ENCODE measurements around the gene PCGF1.

Gene PCGF1

GRCh38 chr2:74500578-74500946, 6.9 kb downstream of the PCGF1 start:
- H3K27me3 ChIP-seq (ENCODE audit: insufficient read depth, low read length), result peaks cover 25% of the 10 kb centered on the region; the same call in 1 of the 2 replicates
- no peak overlapping the region for H3K27ac ChIP-seq (ENCODE audit: low read depth, low read length, poor library complexity, severe bottlenecking)
- H3K36me3 ChIP-seq (ENCODE audit: insufficient read depth, low read length), result peaks cover 11% of the 10 kb centered on the region
- no peaks in the 10 kb centered on the region for H3F3A ChIP-seq (ENCODE audit: insufficient read depth, low read length)
- H3K79me2 ChIP-seq (ENCODE audit: insufficient read depth, low read length), result no peaks in the 10 kb centered on the region
- H3K4me3 ChIP-seq (ENCODE audit: low read depth, low read length, poor library complexity, severe bottlenecking), result no peak overlapping the region
- H2AFZ ChIP-seq (ENCODE audit: low read length), result no peak overlapping the region
- H3K4me2 ChIP-seq (ENCODE audit: low read length), result no peak overlapping the region
- H3K4me1 ChIP-seq (ENCODE audit: insufficient read depth, low read length, severe bottlenecking), result peaks cover 17% of the 10 kb centered on the region
- no peaks in the 10 kb centered on the region for H4K20me1 ChIP-seq (ENCODE audit: insufficient read depth, low read length)
- H3K9me3 ChIP-seq (ENCODE audit: low read length), result no peaks in the 10 kb centered on the region
- TF ChIP-seq CTCF (IDR thresholded peaks at IDR 0.05; ENCODE audit: low read length), result no peak
- no peak overlapping the region for H3K9ac ChIP-seq (ENCODE audit: low read length)
- H3K9me2 ChIP-seq (ENCODE audit: low read depth, low read length), result no peaks in the 10 kb centered on the region

GRCh38 chr2:74499940-74500577, 7.4 kb downstream of the PCGF1 start:
- Histone ChIP-seq H3F3A (ENCODE audit: insufficient read depth, low read length) (no peaks in the 10 kb centered on the region), H3K4me3 (ENCODE audit: low read depth, low read length, poor library complexity, severe bottlenecking) (no peak overlapping the region), H2AFZ (ENCODE audit: low read length) (no peak overlapping the region), H3K27ac (ENCODE audit: low read depth, low read length, poor library complexity, severe bottlenecking) (no peak overlapping the region), H3K4me1 (ENCODE audit: insufficient read depth, low read length, severe bottlenecking) (peaks cover 15% of the 10 kb centered on the region), H3K36me3 (ENCODE audit: insufficient read depth, low read length) (peaks cover 5% of the 10 kb centered on the region), H3K27me3 (ENCODE audit: insufficient read depth, low read length) (peaks cover 25% of the 10 kb centered on the region; the same call in 1 of the 2 replicates), H3K4me2 (ENCODE audit: low read length) (no peak overlapping the region), H3K79me2 (ENCODE audit: insufficient read depth, low read length) (no peaks in the 10 kb centered on the region), H3K9me2 (ENCODE audit: low read depth, low read length) (no peaks in the 10 kb centered on the region), H3K9ac (ENCODE audit: low read length) (no peak overlapping the region), H3K9me3 (ENCODE audit: low read length) (no peaks in the 10 kb centered on the region), H4K20me1 (ENCODE audit: insufficient read depth, low read length) (no peaks in the 10 kb centered on the region)
- TF ChIP-seq EZH2 (IDR thresholded peaks at IDR 0.05; ENCODE audit: borderline replicate concordance, low read length) (no peak), CTCF (IDR thresholded peaks at IDR 0.05; ENCODE audit: low read length) (no peak)

GRCh38 chr2:74499267-74499939, 8.1 kb downstream of the PCGF1 start, which contains the start of gene LBX2:
TSS of gene LBX2 (minus strand) at chr2:74499603. CDS start at chr2:74499537, 66 bp downstream.
- no peaks in the 10 kb centered on the region for H3F3A ChIP-seq (ENCODE audit: insufficient read depth, low read length)
- no peaks in the 10 kb centered on the region for H3K79me2 ChIP-seq (ENCODE audit: insufficient read depth, low read length)
- H3K27ac ChIP-seq (ENCODE audit: low read depth, low read length, poor library complexity, severe bottlenecking), result no peak within 1 kb of the TSS
- TF ChIP-seq CTCF (IDR thresholded peaks at IDR 0.05; ENCODE audit: low read length) (no peak), EZH2 (IDR thresholded peaks at IDR 0.05; ENCODE audit: borderline replicate concordance, low read length) (no peak)
- no peaks in the 10 kb centered on the region for H3K9me2 ChIP-seq (ENCODE audit: low read depth, low read length)
- H3K4me2 ChIP-seq (ENCODE audit: low read length), result peak within 1 kb of the TSS; percentile 60; the same call in 1 of the 2 replicates
- peaks cover 25% of the 10 kb centered on the region; the same call in 1 of the 2 replicates for H3K27me3 ChIP-seq (ENCODE audit: insufficient read depth, low read length)
- no peaks in the 10 kb centered on the region for H4K20me1 ChIP-seq (ENCODE audit: insufficient read depth, low read length)
- H3K36me3 ChIP-seq (ENCODE audit: insufficient read depth, low read length), result no peaks in the 10 kb centered on the region; the same call in 1 of the 2 replicates
- H3K4me1 ChIP-seq (ENCODE audit: insufficient read depth, low read length, severe bottlenecking), result peaks cover 15% of the 10 kb centered on the region
- H3K4me3 ChIP-seq (ENCODE audit: low read depth, low read length, poor library complexity, severe bottlenecking), result peak within 1 kb of the TSS; percentile 45
- H3K9me3 ChIP-seq (ENCODE audit: low read length), result no peaks in the 10 kb centered on the region
- no peak within 1 kb of the TSS for H3K9ac ChIP-seq (ENCODE audit: low read length)
- H2AFZ ChIP-seq (ENCODE audit: low read length), result no peak within 1 kb of the TSS
